ENCODE results near the gene BLOC1S3.

- no peak for TF ChIP-seq CTCF (IDR thresholded peaks at IDR 0.05 in 8 of 11, conservative IDR thresholded peaks at IDR 0.05 in 3 of 11)
- no peak for TF ChIP-seq POLR2A (IDR thresholded peaks at IDR 0.05)
- no peak for TF ChIP-seq POLR2AphosphoS5 (IDR thresholded peaks at IDR 0.05)
Measured at GRCh38 chr19:45142726-45143110, 35.9 kb upstream of the BLOC1S3 start.

Measured in spleen (tissue), 7 donors.